ENCODE measurements around the gene PIEZO2. TPM values are rescaled to one million over a fixed set of nuclear protein-coding genes. Genes with fewer than 3 reads are reported as not detected.

The PIEZO2 gene
- total and polyA plus RNA-seq, 2 donors (not counting 1 experiment from before 2014, with no cell fraction given): not detected

DNA sequence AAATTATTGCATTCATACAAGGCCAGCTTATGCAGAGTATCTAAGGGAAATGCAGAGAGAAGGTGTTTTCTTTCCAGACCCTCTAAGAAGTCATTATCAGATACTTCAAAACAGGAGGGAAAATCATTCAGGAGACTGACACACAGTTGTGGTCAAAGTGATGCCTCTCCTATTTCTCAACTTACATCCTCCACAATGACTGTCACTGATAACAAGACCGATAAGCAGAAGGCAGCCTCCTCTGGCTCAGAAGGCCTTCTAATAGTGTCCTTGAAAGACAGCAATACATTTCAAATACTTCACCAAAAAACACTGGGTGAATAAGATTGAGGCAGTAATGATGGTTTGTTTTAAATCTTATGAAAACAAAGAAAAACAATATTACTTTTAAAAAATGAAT, 199.7 kb downstream of the PIEZO2 start:
- Histone ChIP-seq H3K4me3 (ENCODE audit: control extremely low read depth in 1 of 5, extremely low read depth in 1 of 5, insufficient read depth in 1 of 5, low read depth in 2 of 5, low read length in 4 of 5) (no peak overlapping the region), H3K4me1 (ENCODE audit: control insufficient read depth in 2 of 2, insufficient read depth in 2 of 2, low read length in 2 of 2) (no peaks in the 10 kb centered on the region), H3K27me3 (replicated peaks in 1 of 4; ENCODE audit: control extremely low read depth in 1 of 4, control insufficient read depth in 3 of 4, insufficient read depth in 4 of 4, low read length in 3 of 4) (no peaks in the 10 kb centered on the region), H3K79me2 (ENCODE audit: control insufficient read depth, insufficient read depth, low read length) (no peaks in the 10 kb centered on the region), H3K36me3 (replicated peaks in 1 of 2; ENCODE audit: control extremely low read depth in 1 of 2, control insufficient read depth in 1 of 2, extremely low read depth in 1 of 2, insufficient read depth in 2 of 2, low read length in 1 of 2) (no peaks in the 10 kb centered on the region), H4K20me1 (ENCODE audit: control insufficient read depth, insufficient read depth, low read length, poor library complexity, severe bottlenecking) (no peaks in the 10 kb centered on the region), H3K9ac (ENCODE audit: low read length) (no peak overlapping the region), H3K4me2 (replicated peaks; ENCODE audit: low read depth, low read length, poor library complexity, severe bottlenecking) (no peak overlapping the region), H3K27ac (ENCODE audit: low read length in 2 of 2) (no peak overlapping the region), H3K9me3 (ENCODE audit: control extremely low read depth in 1 of 3, control insufficient read depth in 2 of 3, insufficient read depth in 1 of 3, low read length in 2 of 3) (peaks cover 9 to 18% (median 9%) of the 10 kb centered on the region in 3 donors), H2AFZ (ENCODE audit: insufficient read depth, low read depth, low read length, poor library complexity, severe bottlenecking) (no peak overlapping the region)
- no CpG with 5 or more reads among the region's 1 CpG for WGBS (ENCODE audit: insufficient coverage)
- intact Hi-C loops (cut with micrococcal nuclease): no loop called here
- ChIA-PET POLR2A (no interaction called here), CTCF (no interaction called here)
- Mint-ChIP-seq H3K4me3 (no peak overlapping the region), H3K9me3 (ENCODE audit: insufficient read depth) (peaks cover 15% of the 10 kb centered on the region), H3K27ac (no peak overlapping the region), H3K4me1 (no peaks in the 10 kb centered on the region), H3K27me3 (peaks cover 3% of the 10 kb centered on the region)
- no peak for TF ChIP-seq EZH2 (IDR thresholded peaks at IDR 0.05; ENCODE audit: borderline replicate concordance, insufficient read depth, low read depth, low read length, poor library complexity, severe bottlenecking)
- TF ChIP-seq, protein P1, sequence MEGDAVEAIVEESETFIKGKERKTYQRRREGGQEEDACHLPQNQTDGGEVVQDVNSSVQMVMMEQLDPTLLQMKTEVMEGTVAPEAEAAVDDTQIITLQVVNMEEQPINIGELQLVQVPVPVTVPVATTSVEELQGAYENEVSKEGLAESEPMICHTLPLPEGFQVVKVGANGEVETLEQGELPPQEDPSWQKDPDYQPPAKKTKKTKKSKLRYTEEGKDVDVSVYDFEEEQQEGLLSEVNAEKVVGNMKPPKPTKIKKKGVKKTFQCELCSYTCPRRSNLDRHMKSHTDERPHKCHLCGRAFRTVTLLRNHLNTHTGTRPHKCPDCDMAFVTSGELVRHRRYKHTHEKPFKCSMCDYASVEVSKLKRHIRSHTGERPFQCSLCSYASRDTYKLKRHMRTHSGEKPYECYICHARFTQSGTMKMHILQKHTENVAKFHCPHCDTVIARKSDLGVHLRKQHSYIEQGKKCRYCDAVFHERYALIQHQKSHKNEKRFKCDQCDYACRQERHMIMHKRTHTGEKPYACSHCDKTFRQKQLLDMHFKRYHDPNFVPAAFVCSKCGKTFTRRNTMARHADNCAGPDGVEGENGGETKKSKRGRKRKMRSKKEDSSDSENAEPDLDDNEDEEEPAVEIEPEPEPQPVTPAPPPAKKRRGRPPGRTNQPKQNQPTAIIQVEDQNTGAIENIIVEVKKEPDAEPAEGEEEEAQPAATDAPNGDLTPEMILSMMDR (IDR thresholded peaks at IDR 0.05): no peak
- ATAC-seq (ENCODE audit: low read depth): no peak
- no peak for DNase-seq

DNA sequence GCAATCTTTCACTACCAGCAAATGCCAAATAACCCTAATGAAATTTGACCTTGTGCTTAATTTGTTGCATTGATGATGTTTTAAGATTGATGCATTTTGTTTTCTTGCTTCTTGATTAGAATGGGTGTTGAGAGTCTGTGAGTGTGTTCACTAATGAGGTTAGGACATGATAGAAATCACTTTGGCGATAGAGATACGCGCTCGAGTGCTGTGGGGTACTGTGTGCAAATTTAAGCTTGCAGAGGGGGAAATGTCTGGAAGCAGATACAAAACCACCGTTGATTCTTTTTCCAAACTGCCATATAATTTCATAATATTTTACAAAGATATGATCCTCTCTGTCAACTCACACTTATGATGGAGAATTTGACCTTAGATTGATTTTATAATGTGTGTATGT, 200.9 kb downstream of the PIEZO2 start:
- no peak overlapping the region for H3K27ac Mint-ChIP-seq
- no peak overlapping the region for H3K4me2 ChIP-seq (replicated peaks; ENCODE audit: low read depth, low read length, poor library complexity, severe bottlenecking)
- no peaks in the 10 kb centered on the region for H3K79me2 ChIP-seq (ENCODE audit: control insufficient read depth, insufficient read depth, low read length)
- ChIA-PET POLR2A (no interaction called here), CTCF (no interaction called here)
- H3K9ac ChIP-seq (ENCODE audit: low read length): no peak overlapping the region
- H3K9me3 ChIP-seq (ENCODE audit: control extremely low read depth in 1 of 3, control insufficient read depth in 2 of 3, insufficient read depth in 1 of 3, low read length in 2 of 3): peaks cover 9 to 18% (median 11%) of the 10 kb centered on the region in 3 donors
- H3K4me3 Mint-ChIP-seq: no peak overlapping the region
- no peaks in the 10 kb centered on the region for H3K27me3 ChIP-seq (replicated peaks in 1 of 4; ENCODE audit: control extremely low read depth in 1 of 4, control insufficient read depth in 3 of 4, insufficient read depth in 4 of 4, low read length in 3 of 4)
- H2AFZ ChIP-seq (ENCODE audit: insufficient read depth, low read depth, low read length, poor library complexity, severe bottlenecking): no peak overlapping the region
- intact Hi-C loops (cut with micrococcal nuclease): no loop called here
- ATAC-seq (ENCODE audit: low read depth) (no peak), DNase-seq (no peak)
- H4K20me1 ChIP-seq (ENCODE audit: control insufficient read depth, insufficient read depth, low read length, poor library complexity, severe bottlenecking): no peaks in the 10 kb centered on the region
- no peak overlapping the region for H3K27ac ChIP-seq (ENCODE audit: low read length in 2 of 2)
- H3K9me3 Mint-ChIP-seq (ENCODE audit: insufficient read depth): peaks cover 20% of the 10 kb centered on the region
- no peak overlapping the region for H3K4me3 ChIP-seq (ENCODE audit: control extremely low read depth in 1 of 5, extremely low read depth in 1 of 5, insufficient read depth in 1 of 5, low read depth in 2 of 5, low read length in 4 of 5)
- no peaks in the 10 kb centered on the region for H3K4me1 Mint-ChIP-seq
- no peaks in the 10 kb centered on the region for H3K36me3 ChIP-seq (replicated peaks in 1 of 2; ENCODE audit: control extremely low read depth in 1 of 2, control insufficient read depth in 1 of 2, extremely low read depth in 1 of 2, insufficient read depth in 2 of 2, low read length in 1 of 2)
- no peaks in the 10 kb centered on the region for H3K4me1 ChIP-seq (ENCODE audit: control insufficient read depth in 2 of 2, insufficient read depth in 2 of 2, low read length in 2 of 2)
- no peak for TF ChIP-seq EZH2 (IDR thresholded peaks at IDR 0.05; ENCODE audit: borderline replicate concordance, insufficient read depth, low read depth, low read length, poor library complexity, severe bottlenecking)
- TF ChIP-seq, protein P1 (IDR thresholded peaks at IDR 0.05): no peak
- H3K27me3 Mint-ChIP-seq: no peaks in the 10 kb centered on the region
- WGBS (ENCODE audit: insufficient coverage): no CpG with 5 or more reads among the region's 5 CpGs

Data from B cell (primary cell).